SK-N-MC (cell line): ENCODE measurements around the gene NGF.

Source experiments
- EZH2 ChIP-seq: fragments of 200-600 bp; sonication (generic); IDR thresholded peaks from one replicate; pipeline ENCODE4 v1.6.1; 2017; ENCODE audit warnings: antibody characterized with exemption
- FOXP2 ChIP-seq: optimal IDR thresholded peaks from 2 replicates; pipeline ENCODE3; 2011; ENCODE audit warnings: mild to moderate bottlenecking, moderate library complexity; ENCODE audit not compliant: insufficient read depth; ENCODE audit errors: extremely low read length, control extremely low read depth
- POLR2AphosphoS5 ChIP-seq: IDR thresholded peaks from 2 replicates; pipeline ENCODE4 v1.6.1; 2012; ENCODE audit warnings: mild to moderate bottlenecking, low read depth, low read length, borderline replicate concordance

DNA sequence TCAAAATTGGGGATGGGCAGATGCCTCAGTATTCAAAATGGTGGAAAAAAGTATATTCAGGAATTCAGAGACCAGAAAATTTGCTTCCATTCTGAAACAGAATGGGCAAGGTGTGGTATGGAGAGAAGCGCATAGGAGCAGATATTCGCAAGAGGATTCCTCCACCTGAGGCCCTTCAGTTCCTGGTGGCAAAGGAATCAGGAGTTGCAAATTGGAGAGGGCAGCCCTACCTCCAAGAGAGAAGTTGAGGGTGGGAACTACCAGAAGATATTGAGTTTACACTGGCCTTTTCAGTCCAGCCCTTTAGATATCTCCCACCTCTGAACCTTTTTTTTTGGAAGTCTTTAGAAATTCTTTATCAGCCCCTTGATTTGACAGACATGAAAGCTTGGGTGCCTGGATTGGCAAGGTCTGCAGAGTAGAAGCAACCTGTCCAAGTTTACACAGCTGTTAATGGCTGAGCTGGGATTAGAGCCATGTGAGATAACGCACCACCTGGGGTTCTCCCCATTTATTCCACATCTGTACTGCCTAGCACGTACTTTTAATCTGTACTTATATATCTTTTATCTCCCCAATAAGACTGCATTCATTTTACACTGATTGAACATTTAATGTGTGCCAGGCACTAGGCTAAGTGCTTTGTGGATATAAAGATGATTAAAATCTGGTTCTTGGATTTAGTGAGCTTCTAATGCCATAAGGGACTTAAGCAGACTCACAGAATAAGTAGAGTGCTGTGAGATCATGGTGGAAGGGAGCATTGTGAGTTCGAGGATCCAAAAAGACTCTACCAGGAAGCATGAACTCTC, 99.5 kb downstream of the NGF start:
- TF ChIP-seq EZH2 (no peak), POLR2AphosphoS5 (no peak), FOXP2 (no peak)
